Measurements from ENCODE around the gene SPDEF. TPM values are rescaled to one million over a fixed set of nuclear protein-coding genes. Genes with fewer than 3 reads are reported as not detected.
A peak's percentile ranks its signal among the peaks of the same experiment; 100 is the strongest.

Gene SPDEF
- total RNA-seq, 1 donor from 2014 or later = 6.1 TPM

- DNase-seq = no peak
Observed at GRCh38 chr6:34583861-34584604, 27.9 kb upstream of the SPDEF start.

GRCh38 chr6:34583461-34583860 lies 27.3 kb upstream of the SPDEF start:
- DNase-seq = no peak

DNA sequence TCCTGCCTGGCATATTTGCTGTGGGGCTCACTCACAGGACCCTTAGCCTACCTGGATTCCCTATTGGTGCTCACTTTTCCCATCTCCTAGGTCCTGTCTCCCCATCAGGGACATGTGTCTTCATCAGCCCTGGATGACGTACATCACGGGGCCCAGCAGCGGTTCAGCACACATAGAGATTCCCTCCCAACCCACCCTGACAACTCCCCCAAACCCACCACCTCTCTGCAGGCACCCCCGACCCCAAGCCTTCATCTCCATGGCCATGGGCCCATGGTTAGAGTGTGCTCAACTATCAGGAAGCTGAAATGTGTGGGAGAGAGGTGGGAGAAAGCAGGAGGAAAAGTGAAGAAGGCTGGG lies 25.4 kb upstream of the SPDEF start:
- no peak for DNase-seq

DNA sequence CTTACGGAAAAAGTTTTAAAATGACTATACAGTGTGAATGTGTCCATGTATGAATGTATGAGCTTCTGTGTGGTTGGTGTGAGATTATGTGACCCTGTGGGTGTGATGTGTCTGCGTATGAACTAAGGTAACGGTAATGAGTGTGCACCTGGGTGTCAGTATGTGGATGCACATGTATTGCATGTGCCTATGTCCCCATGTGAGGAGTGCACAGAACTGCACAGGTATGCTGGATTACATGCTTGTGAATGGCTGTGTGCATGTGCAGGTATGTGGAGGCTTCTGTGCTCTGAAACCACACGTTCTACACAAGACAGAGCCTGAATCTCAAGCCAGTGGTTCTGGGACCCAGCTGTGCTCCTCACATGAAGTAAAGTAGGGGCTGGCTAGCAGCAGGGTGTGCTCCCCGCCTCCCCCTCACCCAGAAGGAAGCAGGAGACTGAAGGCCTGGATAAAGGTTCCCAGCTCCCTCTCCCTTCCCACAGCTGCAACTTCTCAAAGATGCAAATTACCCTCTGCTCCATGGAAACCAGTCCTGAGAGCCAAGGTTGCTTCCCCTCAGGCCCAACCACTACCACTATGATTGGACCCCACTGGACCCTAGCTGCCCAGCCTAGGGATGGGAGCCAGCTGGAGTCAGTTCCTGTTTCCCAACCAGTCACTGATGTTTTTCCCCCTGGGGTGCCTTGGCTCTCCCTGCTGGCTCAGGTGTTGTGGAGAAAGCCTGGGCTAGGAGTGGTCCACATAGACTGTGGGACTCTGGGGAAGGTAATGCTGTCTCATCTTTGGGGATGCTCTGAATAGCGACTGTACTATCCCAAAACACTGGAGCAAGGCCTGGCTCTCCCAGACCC lies 24.8 kb upstream of the SPDEF start:
- peak; percentile 56 for DNase-seq

DNA sequence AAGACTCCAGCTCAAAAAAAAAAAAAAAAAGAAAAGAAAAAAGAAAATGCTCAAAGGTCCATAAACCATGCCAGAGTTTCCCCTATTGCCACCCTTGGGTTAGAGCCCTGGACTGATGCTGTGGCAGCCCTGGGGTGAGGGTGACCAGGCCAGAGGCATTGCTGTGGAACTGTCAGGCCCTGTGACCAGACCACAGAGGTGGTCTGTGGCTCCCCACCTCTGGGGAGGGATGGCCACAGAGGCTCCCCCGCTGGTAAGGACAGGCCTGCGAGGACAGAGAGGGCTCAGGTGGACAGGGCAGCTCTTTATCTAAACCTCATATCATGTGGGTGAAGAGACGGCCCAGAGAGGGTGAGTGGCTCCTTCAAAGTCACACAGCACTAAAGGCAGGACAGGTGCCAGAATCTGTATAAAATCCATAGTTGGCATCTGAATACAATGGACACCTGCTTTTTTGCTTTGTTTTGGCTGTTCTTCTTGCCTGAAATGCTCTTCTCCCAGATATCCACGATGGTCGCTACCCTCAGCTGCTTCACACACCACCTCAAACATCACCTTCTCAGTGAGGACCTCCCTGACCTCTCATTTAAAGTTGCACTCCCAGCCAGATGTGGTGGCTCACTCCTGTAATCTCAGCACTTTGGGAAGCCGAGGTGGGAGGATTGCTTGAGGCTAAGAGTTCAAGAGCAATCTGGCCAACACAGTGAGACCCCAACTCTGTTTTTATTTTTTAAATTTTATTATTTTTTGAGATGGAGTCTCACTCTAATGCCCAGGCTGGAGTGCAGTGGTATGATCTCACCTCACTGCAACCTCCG lies 22.5 kb upstream of the SPDEF start:
- DNase-seq = no peak

DNA sequence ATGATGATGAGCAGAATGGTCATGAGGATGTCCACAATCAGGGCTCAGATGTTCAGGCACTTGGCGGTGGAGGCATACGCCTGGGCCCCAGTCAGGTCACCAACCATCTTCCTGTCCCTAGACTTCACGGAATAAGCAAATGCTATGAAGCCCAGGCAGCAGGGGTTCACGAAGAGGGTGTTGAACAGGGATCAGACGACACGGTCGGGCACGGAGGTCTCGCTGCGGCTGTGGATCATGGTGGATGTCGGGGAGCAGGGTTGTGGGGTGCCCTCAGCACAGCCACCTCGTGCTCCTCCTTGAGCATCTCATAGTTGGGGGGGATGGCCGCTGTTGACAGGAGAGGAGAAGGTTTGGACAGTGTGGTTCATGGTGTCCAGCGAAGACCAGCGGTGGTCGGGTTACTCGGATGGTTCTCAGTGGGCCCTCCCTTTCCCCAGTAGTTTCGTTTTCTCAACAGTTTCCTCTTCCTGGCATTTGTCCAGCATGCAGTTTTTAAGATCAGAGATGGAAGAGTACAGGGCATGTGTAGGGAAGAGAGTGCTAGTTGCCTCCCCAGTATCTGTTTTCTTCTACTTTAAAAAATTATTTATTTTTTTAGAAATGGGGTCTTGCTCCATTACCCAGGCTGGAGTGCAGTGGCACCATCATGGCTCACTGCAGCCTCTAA lies 20.3 kb upstream of the SPDEF start:
- no peak for DNase-seq

DNA sequence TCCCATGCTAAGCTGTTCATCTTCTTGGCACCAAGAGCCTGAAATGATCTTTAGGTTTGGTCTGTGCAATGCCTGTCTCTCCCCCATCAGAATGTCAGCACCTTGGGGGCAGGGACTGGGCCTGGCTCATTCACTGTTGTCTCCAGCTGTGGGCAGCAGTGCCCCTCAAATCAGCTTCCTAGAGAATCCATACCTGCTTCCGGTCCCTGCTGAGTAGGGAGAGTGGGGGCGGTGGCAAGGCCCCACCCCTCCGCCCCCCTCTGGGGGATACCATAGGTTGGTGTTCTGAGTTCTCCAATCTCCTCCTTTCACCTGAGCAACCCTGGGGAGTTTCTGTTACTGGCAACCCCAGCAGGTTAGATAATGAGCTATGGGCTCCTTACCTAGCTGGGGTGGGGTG lies 19.2 kb upstream of the SPDEF start:
- no peak for DNase-seq

DNA sequence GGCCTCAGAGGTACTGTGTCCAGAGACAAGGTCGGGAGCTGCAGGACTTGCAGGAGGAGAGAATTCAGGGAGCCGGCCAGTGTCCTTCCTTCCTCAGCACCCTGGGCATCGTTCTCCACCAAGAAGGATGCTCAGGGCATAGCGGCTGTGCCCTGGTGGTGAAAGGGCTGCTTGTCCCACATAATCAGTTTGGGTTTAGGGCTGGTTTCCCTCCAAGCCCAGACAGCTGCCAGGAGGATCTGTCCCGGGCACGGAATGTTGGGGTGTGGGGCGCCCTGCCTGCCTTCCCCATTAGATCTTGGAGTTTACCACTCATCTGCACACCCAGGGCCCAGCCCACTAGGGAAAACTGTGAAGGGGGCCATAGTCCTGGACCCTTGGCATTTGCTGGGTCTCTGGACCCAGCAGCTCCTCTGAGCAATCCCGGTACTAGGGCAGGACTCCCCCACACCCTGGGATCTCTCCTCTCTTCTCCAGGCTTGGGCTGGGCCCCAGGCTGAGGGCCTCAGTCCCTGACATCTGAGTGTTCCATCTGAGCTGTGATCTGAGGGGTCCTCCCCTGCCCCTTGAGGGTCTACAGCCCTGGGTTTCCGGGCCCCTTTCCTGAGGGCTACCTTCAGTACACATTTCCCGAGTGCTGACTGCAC lies 18.6 kb upstream of the SPDEF start:
- DNase-seq = no peak

DNA sequence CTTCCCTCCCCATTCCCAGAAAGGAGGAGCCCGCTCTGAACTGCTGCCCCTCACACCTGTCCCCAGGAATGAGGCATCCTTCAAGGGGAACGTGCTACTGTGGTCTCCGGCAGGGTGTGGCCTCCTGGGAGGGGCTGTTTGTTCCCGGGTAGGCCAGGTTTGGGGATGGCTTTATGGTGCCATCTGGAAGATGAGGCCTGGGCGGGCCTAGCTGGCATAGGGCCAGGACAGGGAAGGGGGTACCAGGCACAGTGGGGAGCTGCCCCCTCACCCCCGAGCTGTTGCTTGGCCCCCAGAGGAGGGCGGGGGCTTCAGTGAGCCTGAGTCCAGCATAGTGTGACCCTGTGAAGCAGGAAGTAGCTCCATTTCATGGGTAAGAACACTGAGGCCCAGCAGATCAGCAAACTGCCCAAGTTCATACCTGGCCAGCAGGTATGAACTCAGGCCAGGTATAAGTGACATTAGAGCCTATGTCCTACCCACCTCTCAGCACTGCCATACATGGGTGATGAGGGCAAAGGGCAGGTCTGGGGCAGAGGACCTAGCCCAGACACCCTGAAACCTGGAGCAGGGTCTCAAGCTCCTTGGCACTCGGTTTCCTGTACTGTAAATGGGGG lies 17.5 kb upstream of the SPDEF start:
- no peak for DNase-seq

GRCh38 chr6:34572585-34572984 lies 16.5 kb upstream of the SPDEF start:
- DNase-seq = no peak

DNA sequence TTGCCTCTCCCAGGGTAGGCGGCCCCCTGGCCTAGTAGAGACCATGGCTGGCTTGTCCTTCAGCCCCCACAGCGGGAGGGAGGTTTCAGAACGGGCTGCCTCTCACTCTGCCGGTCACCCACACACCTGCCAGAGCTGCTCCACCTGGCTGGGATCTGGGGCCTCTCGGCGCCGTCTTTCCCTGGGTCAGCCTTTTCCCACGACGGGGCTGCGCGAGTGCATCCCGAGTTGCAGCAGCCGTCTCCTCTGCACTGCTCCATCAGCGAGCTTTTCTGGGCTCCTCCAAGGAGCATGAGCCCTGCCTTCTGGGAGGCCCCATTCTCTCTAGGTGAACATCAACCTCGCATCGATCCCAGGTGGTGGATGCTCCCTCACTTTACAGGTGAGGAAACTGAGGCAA lies 15.9 kb upstream of the SPDEF start:
- no peak for DNase-seq

GRCh38 chr6:34571388-34571787 lies 15.3 kb upstream of the SPDEF start:
- no peak for DNase-seq

DNA sequence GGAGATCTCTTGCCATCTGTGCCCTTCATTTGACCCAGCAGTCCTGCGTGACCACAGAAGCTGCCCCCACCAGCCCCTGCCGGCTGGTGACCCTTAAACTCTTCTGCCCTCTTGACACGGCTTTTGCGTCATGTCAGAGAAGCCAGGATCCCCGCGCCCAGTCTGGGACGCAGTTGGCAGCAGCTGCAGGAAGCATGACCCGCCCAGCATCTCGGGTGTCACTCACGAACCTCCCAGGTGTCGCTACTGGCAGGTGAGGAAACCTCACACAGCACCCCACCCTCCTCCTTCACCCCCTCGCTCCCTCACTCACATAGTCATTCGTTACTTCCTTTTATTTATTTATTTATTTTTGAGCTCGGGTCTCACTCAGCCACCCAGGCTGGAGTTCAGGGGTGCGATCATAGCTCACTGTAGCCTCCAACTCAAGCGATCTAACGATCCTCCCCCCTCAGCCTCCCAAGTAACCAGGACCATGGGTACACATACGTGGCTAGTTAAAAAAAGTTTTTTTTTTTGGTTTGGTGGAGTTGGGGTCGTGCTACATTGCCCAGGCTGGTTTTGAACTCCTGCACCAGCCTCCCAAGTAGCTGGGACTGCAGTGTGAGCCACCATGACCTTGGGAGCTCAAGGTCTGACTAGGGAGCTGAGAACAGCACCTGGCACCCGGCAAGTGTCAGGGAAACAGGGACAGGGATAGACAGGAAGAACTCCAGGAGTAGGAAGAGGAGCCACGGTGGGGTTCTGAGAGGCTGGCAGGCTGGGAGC lies 14.1 kb upstream of the SPDEF start:
- DNase-seq = no peak

GRCh38 chr6:34569361-34569973 lies 13.3 kb upstream of the SPDEF start:
- no peak for DNase-seq

GRCh38 chr6:34568341-34569201 lies 12.4 kb upstream of the SPDEF start:
- no peak for DNase-seq

- DNase-seq = no peak
Observed at GRCh38 chr6:34566830-34567546, 10.9 kb upstream of the SPDEF start.

DNA sequence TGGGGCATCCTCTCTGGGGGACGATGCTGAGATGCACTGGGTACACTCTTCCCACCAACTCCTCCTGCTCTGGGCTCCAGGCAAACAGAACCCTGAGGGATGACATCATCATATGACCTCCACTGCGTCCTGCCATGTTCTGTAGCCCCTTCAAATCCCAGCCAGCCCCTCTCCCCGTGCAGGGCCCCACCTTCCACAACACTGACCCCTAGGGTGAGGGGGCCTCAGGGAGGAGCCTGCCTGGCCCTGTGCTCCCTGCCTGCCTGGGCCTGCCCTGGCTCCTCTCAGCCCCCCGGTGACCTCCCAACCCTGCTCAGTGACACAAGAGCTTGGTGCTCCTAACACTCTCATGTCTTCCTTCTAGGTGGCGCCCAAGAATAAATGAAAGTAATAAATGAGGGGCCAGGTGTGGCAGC lies 9.6 kb upstream of the SPDEF start:
- DNase-seq = no peak

DNA sequence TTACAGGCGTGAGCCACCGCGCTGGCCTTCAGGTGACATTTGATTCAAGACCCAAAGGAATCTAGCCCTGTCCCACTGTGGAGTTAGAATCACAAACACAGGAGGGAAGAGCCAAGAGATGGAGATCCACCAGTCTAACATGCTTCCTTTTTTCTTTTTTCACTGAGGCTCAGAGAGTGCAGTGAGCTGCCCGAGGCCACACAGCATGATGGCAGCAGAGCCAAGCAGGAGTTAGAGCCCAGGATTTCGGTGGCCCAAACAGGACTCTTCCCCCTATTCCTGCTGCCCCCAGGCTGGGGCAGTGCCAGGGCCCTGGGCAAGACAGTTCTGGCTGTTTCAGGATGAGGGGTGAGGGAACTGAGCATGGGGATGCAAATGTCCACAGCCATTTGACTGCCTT lies 8.1 kb upstream of the SPDEF start:
- no peak for DNase-seq

All from tongue (tissue), 2 donors.